ENCODE data around the gene GALR2.
A peak's percentile ranks its signal among the peaks of the same experiment; 100 is the strongest.

Gene GALR2

DNA sequence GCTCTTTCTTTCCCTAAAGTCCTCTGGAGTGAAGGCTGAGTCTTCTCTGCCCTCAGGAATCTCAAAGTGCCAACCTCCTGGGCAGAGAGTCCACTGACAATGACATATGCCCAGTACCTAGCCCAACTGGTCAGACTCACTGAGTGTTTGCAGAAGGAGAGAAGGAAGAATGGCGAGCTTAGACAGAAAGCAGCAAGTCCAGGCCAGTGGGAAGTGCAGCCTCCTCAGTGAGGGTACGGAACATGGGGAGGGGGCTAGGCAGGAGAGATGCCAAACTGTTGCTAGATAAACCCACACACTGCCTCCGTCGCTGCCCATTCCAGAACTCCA is 28.3 kb downstream of the GALR2 start:
- no peak for DNase-seq

DNA sequence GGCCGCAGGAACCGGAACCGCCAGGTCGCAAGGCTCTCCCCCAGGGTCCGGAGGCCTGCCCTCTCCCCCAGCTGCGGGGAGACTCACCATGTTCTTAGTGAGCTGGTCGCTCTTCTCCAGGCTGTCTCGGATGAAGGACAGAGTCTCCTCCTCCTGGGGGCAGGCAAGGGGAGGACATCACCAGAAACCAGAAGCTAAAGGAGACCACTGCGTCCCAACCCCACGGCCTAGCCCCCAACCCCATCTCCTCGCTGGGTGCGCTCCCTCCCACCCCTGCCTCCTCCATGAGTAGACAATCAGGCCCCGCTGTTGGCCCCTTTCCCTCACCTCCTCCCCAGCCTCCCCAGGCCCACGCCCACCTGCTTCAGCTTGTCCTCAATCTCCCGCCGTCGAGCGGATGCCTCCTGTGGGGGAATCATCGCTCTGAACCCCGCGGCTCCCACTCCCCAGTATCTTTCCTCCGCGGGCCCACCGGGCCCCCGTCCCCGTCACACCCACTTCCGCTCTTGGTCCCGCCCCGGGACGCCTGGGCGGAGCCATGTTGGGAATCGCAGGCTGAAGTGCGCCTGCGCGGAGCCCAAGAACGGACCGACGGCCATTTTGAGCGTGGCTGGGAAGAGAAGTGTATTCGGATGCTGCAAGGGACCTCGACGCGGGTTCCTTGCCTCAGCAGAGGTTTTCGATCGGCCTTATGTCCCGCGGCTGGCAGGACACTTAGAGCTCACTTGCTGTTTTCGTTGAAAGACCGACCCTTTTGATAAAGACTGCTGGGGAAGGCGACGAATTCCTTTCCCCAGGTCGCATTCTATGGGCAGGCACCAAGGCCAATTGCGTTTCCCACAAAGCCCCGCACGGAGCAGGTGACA is 28.9 kb downstream of the GALR2 start, which contains the start of gene EXOC7:
Gene EXOC7, minus strand, starts transcription at position 514 of the 866 bp plus-strand sequence. Its CDS starts 95 bp downstream, at position 419.
- peak; percentile 50 for DNase-seq

DNA sequence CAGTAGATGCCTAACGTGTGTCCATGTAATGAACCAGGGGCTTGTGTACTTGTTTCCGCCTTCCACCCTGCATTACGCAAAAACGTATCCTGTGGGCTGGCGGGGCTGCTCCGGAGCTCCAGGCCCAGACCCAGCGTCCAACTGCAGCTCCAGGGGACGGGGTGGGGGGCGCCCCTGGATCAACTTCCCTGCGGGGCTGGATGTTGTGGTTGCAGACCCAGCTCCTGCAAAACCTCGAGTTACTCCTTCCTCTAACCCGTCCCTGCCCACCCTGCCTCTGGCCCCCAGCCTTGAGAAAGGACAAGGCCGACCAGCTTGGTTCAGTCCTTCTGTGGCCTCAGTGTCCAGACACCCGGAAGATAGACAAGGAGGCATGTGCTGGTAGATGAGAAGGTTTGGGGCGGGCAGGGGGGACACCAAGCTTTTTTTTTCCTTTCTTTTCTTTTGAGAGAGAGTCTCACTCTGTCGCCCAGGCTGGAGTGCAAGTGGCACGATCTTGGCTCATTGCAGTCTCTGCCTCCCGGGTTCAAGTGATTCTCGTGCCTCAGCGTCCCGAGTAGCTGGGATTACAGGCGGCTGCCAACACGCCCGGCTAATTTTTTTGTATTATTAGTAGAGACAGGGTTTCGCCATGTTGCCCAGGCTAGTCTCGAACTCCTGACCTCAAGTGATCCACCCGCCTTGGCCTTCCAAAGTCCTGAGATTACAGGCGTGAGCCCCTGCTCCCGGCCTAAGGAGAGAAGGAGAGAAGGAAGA is 29.7 kb downstream of the GALR2 start:
- no peak for DNase-seq

DNA sequence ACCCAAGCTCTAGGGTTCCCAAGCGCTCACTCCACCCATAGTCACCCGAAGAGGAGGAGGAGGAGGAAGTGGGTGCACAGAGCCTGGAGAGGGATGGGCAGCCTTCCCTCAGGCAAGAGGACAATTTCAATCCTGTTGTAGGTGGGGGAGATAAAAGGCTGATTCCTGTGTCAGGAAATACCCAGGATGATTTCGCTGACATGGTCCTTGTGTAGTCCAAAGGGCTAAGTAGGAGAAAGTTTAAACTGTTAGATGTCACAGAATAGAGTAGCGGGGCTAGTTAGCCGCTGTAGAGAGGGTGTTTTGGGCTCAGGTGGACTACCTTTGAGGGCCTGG is 30.3 kb downstream of the GALR2 start:
- no peak for DNase-seq

DNA sequence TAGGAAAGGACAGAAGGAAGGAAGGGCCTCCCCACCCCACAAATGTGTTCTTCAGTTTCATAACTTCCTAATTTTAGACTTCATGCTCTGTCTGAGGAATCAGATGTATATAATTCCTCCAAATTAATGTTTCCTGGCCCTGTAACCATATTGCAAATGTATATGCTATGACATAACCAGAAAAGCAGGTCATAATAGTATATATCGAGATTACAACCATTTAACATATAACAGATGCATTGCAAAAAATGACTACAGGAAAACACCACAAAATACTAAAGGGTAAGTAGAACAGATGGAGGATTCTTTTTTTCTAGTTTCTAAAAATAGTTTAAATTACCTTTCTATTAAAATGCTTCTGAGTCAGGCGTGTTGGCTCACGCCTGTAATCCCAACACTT is 32.1 kb downstream of the GALR2 start:
- DNase-seq: no peak

DNA sequence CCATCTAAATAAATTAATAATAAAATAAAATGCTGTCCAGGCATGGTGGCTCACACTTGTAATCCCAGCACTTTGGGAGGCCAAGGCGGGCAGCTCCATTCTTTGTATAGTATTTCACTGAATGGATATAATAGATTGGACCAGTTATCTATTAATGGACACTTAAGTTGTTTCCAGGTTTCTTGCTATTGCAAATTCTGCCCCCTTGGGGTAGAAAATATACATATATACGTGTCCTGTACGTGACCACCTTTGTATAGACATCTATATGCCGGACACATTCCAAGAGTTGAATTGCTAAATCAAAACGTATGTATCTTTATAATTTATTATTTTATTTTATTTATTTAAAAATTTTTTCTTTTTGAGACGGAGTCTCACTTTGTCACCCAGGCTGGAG is 32.9 kb downstream of the GALR2 start:
- DNase-seq: no peak

DNA sequence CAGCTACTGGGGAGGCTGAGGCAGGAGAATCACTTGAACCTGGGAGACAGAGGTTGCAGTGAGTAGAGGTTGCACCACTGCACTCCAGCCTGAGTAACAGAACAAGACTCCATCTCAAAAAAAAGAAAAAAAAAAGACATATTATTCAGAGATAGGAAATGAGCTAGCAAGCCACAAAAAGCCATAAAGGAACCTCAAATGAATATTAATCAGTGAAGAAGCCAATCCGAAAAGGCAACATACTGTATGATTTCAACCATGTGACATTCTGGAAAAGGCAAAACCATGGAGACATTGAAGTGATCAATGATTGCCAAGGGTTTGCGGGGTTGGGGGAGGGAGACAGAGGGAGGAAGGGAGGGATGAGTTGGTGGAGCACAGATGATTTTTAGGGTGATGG is 37.4 kb downstream of the GALR2 start:
- no peak for DNase-seq

DNA sequence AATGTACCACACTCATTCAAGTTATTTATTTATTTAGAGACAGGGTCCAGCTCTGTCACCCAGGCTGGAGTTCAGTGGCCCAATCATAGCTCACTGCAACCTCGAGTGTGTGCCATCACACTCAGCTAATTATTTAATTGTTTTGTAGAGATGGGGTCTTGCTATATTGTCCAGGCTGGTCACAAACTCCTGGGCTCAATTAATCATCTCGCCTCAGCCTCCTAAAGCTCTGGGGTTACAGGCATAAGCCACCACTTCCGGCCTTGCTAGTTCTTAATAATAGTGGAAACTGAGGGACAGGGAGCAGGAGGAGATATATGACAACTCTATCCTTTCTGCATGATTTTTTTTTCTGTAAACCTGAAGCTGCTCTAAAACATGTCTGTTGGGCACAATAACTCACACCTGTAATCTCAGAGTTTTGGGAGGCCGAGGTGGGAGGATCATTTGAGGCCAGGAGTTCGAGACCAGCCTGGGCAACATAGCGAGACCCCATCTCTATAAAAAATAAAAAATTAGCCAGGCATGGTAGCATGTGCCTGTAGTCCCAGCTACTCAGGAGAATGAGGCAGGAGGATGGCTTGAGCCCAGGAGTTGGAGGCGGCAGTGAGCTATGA is 40.7 kb downstream of the GALR2 start:
- DNase-seq: no peak

DNA sequence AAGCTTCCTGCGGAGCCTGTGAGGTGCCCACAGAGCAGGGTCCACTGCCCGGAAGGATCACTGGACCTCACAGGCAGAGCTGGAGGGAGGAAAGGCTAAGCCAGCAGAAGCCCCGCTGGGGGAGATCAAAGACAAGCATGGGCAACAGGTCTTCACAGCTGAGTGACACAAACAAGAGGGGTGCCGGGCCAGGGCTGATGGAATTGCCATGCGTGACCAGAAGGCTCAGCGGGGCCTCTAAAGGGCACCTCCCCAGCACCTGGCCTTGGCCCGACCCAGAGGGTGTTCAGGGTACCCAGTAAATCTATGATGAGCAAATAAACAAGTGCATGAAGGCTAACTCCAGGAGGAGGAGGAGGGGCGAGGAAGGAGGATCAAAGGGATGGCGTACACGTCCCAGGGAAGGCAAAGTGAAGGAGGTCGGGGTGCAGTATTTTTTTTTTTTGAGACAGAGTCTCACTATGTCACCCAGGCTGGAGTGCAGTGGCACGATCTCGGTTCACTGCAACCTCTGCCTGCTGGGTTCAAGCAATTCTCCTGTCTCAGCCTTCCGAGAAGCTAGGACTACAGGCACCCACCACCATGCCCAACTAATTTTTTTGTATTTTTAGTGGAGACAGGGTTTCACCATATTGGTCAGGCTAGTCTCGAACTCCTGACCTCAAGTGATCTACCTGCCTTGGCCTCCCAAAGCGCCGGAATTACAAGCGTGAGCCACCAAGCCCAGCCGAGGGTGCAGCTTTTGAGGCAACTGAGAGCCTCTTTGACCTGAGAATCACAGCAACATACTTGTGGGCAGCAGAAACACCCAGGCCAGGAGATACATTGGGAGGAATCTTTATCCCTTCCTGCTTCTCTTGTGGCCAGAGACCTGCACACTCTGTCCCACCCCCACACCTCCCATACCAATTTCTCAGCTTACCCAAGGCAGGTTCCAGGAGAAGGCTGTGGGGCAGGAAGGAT is 45.1 kb downstream of the GALR2 start:
- DNase-seq: no peak

DNA sequence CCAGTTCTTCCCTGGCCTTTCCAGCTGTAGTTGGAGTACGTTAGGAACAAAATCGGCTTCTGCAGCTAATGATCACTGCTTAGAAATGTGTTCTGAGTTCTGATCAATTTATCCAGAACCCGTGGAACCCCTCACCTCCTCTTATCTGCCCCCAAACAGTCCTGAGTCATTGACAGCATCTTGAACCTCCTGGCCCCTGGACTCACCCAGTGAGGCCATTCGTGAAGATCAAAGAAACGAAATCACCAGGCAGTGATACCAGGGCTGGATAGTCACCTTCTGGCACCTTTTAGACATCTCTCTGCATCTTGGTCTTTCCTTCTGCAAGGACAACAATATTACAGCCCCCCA is 46.1 kb downstream of the GALR2 start:
- DNase-seq: no peak

DNA sequence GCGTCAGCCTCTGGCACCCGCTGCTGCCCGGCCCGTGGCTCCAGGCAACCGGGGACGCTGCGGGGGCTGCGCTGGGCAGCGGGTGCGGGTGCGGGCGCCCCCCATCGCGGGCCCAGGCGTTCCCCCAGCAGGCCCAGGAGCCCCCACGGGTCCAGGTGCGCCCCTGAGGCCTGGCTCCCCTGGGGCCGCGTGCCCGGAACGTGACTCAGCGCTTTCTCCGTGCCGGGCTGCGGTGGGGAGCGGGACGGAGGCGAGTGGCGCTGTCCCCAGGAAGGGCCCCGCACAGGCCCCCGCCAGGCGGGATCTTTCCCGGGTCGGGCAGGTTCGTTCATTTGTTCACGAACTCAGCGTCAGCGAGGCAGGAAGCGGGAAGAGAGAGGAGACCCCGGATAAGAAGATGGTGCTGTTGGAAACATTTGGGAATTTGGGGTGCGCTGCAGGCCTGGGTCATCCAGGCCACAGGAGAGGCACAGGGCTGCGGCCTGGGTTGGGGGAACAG is 47.4 kb downstream of the GALR2 start:
- no peak for DNase-seq

DNA sequence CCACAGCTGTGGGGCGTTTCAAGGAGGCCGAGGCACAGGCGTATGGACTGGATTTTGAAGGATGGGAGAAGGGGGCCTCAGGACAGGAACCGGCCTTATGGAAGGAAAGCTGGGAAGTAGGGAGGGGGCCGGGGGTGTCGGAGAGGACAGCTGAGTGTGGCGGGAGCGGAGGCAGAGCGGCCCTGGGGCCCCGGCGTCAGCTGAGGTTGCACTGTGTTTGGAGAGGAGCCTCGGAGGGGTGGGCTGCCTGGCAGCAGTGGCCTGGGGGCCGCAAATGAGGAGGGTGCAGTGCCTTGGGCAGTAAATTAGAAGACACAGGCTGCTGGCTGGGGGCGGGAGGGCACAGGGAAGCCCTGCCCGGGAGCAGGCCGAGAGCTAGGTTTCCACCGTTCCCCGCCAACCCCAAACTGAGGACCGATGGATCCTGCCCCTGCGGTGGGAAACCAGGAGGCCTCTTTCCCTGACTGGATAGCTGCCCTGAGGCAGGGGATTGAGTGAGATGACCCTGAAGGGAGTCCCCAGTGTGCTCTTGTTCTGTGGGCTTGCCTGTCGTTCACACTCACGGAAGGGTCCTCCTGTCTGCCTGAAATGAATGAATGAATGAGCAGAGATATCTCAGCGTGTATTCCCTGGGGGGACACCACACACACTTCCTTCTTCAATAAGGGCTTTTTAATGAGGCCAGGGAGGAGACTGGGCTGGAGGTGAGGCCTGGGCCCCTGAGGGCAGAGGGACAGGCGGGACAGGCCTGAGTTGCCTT is 48.0 kb downstream of the GALR2 start:
- no peak for DNase-seq

DNA sequence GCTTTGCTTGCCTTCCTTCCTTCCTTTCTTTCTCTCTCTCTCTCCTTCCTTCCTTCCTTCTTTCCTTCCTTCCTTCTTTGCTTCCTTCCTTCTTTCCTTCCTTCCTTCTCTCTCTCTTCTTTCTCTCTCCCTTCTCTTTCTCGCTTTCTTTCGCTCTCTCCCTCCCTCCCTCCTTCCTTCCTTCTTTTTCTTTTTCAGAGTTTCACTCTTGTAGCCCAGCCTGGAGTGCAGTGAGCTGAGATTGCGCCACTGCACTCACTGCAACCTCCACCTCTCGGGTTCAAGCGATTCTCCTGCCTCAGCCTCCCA is 48.6 kb downstream of the GALR2 start:
- no peak for DNase-seq

DNA sequence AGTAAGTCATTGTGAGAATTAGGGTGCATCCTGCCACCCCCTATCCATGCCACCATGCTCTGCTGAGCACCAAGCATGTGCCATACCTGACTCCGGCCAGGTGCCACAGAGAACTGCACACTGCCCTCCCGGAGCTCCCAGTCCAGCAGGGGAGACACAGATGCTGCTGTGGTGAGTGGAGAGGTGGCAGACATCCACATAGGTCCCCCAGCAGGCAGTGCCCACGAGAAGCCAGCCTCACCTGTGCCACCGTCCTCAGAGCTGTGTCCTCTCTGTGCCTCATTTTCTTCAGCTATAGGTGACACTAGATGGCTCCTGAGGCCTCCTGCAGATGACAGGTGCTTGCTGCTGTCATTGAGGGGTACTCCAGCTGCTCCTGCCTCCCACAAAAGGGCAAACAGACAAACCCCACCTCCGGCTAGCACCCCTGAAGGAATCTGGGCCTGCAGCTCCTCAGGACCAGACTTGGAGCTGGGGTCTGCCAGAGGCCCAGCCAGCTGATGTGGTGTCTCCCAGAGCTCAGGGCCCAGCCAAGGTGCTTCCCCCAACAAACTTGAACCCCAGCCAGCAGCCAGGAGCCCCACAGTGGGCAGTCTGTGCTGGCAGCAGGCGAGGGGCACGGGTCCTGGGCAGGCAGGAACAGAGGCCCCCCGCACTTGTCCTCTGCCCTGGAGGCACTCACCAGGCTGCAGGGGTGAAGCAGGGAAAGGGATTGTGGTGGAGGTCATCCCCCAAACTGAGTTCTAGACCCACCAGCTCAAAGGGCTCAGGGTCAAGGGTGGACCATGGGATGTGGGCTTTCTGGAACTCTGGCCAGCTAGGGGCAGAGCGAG is 49.4 kb downstream of the GALR2 start:
- DNase-seq: no peak

DNA sequence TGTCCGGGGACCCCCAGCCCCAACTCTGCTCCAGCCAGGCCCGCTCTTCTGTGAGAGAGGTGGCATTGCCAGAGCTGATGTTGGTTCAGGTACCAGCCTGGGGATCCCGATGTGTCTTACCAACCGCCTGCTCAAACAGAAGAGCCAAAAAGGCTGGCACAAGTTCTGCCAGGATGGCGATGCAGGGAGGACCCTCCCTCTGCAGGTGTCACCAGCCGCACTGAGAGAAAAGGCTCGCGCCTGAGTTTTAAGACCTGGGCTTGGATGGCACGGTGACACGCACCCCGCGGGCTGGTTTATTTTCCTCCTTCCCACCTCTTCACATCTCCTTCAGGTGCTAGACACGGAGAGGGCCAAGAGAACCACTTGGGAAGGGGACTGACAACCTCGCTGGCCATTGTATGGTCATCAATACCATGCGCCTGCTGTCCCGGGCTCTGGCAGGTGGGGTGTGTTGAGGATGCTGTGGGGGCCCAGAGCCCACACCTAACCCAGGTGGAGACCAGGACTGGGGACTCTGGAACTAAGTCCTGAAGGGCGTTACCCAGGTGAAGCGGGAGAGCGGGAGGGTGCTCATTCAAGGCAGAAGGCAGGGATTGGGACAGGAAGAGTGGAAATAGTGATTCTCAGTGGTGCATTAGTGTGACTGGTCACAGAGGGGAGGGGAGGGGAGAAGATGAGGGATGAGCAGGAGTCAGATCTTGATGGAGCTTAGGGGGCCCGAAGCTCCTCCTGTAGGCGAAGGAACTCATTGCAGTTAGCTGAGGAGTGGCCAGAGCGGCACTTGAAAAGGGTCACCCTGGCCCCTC is 50.2 kb downstream of the GALR2 start:
- no peak for DNase-seq

DNA sequence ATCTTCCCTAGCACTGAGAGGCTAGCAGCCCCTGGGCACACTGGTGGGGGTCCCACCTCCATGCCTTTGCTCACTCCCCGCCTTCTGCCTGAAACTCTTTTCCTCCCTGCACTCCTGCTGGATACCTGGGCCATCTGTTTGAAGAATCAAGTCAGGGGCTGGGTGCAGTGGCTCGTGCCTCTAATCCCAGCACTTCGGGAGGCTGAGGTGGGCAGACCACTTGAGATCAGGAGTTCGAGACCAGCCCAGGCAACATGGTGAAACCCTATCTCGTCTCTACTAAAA is 50.8 kb downstream of the GALR2 start:
- DNase-seq: no peak

DNA sequence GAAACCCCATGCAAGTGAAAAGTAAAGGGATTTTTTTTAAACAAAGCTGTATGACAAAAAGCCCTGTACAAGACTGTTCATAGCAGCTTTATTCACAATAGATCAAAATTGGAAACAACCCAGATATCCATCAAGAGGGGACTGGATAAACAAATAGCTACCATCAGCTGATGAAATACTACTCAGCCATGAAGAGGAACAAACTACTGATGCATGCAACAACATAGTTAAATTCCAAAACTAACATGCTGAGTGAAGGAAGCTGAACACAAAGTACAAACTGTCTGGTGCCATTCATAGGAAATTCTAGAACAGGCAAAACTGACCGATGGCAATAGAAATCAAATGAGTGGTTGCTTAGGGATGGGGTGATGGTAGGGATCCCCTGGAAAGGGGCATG is 51.3 kb downstream of the GALR2 start:
- DNase-seq: no peak

Data from SIG-M5 (cell line).